Osteoblast (primary cell): ENCODE results near the gene CIROP. TPM values are rescaled to one million over a fixed set of nuclear protein-coding genes. Genes with fewer than 3 reads are reported as not detected.

Source experiments
- DNase-seq: peaks from one replicate; pipeline ENCODE4 v3.0.0; 2011; ENCODE audit warnings: low spot score, mixed read lengths; ENCODE audit not compliant: insufficient read length; ENCODE audit errors: missing footprints
- H2AFZ ChIP-seq: 2 replicates; pipeline ENCODE4 v1.6.0; 2011; ENCODE audit warnings: mild to moderate bottlenecking, low read length
- H3K27ac ChIP-seq: 2 replicates; pipeline ENCODE4 v1.5.1; 2011; ENCODE audit warnings: mild to moderate bottlenecking, low read depth, low read length, moderate library complexity
- H3K27me3 ChIP-seq: 2 replicates; pipeline ENCODE4 v1.6.0; 2012; ENCODE audit warnings: mild to moderate bottlenecking, control low read depth, inconsistent platforms, low read length, moderate library complexity; ENCODE audit not compliant: insufficient read depth
- H3K36me3 ChIP-seq: 2 replicates; pipeline ENCODE4 v1.5.1; 2011; ENCODE audit warnings: mild to moderate bottlenecking, low read length, control low read depth, moderate library complexity; ENCODE audit not compliant: insufficient read depth
- H3K4me1 ChIP-seq: 2 replicates; pipeline ENCODE4 v1.5.1; 2011; ENCODE audit warnings: mild to moderate bottlenecking, low read length, control low read depth, moderate library complexity; ENCODE audit not compliant: insufficient read depth
- H3K4me2 ChIP-seq: 2 replicates; pipeline ENCODE4 v1.6.0; 2011; ENCODE audit warnings: mild to moderate bottlenecking, low read length; ENCODE audit not compliant: insufficient read depth
- H3K4me3 ChIP-seq: fragments of 200-600 bp; sonication (generic); 3 replicates; pipeline ENCODE4 v1.5.1; 2012; ENCODE audit warnings: mild to moderate bottlenecking, low read length, inconsistent platforms; ENCODE audit not compliant: insufficient read depth
- H3K79me2 ChIP-seq: 2 replicates; pipeline ENCODE4 v1.6.0; 2012; ENCODE audit warnings: mild to moderate bottlenecking, low read length, control low read depth, inconsistent platforms; ENCODE audit not compliant: insufficient read depth
- H3K9me3 ChIP-seq: 2 replicates; pipeline ENCODE4 v1.5.1; 2011; ENCODE audit warnings: low read depth, low read length, control low read depth
- H4K20me1 ChIP-seq: 2 replicates; pipeline ENCODE4 v1.6.0; 2012; ENCODE audit warnings: mild to moderate bottlenecking, low read length, control low read depth; ENCODE audit not compliant: insufficient read depth
- CTCF ChIP-seq: IDR thresholded peaks from 2 replicates; pipeline ENCODE4 v1.5.1; 2011; ENCODE audit warnings: mild to moderate bottlenecking, low read depth, low read length, moderate library complexity; ENCODE audit errors: extremely low read depth
- total RNA-seq: library from RNA; depleted of rRNA; stranded (reverse); fragments of >200 nt; gene quantifications from 2 replicates; pipeline ENCODE4 v1.2.3, GENCODE V29; 2012

CIROP gene
- total RNA-seq, 1 donor, result not detected

- Histone ChIP-seq H3K27me3 (no peaks in the 10 kb centered on the region), H3K27ac (no peak overlapping the region), H3K4me1 (no peaks in the 10 kb centered on the region), H3K4me2 (no peak overlapping the region), H3K4me3 (no peak overlapping the region), H3K79me2 (peaks cover 6% of the 10 kb centered on the region), H2AFZ (no peak overlapping the region), H3K9me3 (no peaks in the 10 kb centered on the region), H3K36me3 (peaks cover 7% of the 10 kb centered on the region), H4K20me1 (peaks cover 6% of the 10 kb centered on the region)
- TF ChIP-seq CTCF, result no peak
- no peak for DNase-seq
These were observed 659 bp downstream of the CIROP start for GRCh38 chr14:23104070-23104590.

- Histone ChIP-seq H4K20me1 (peaks cover 12% of the 10 kb centered on the region), H3K79me2 (peaks cover 11% of the 10 kb centered on the region), H3K4me1 (no peaks in the 10 kb centered on the region), H3K4me3 (no peak overlapping the region), H3K9me3 (no peaks in the 10 kb centered on the region), H3K27me3 (no peaks in the 10 kb centered on the region), H3K27ac (no peak overlapping the region), H3K36me3 (peaks cover 12% of the 10 kb centered on the region), H3K4me2 (no peak overlapping the region), H2AFZ (no peak overlapping the region)
- TF ChIP-seq CTCF, result no peak
- no peak for DNase-seq
These were observed 1.2 kb downstream of the CIROP start for GRCh38 chr14:23103581-23103980.

- Histone ChIP-seq H3K4me2 (no peak overlapping the region), H3K79me2 (peaks cover 19% of the 10 kb centered on the region)
- TF ChIP-seq CTCF, result no peak
These were observed 2.0 kb downstream of the CIROP start for GRCh38 chr14:23102801-23103200.

GRCh38 chr14:23101986-23102625 is 2.7 kb downstream of the CIROP start:
- no peaks in the 10 kb centered on the region for H3K27me3 ChIP-seq
- H3K4me2 ChIP-seq, result no peak overlapping the region
- H3K4me3 ChIP-seq, result no peak overlapping the region
- H3K9me3 ChIP-seq, result no peaks in the 10 kb centered on the region
- H2AFZ ChIP-seq, result no peak overlapping the region
- no peak for TF ChIP-seq CTCF
- DNase-seq, result no peak
- peaks cover 24% of the 10 kb centered on the region for H3K36me3 ChIP-seq
- H3K79me2 ChIP-seq, result peaks cover 26% of the 10 kb centered on the region
- H3K4me1 ChIP-seq, result peaks cover 5% of the 10 kb centered on the region
- H4K20me1 ChIP-seq, result peaks cover 27% of the 10 kb centered on the region
- no peak overlapping the region for H3K27ac ChIP-seq

More at GRCh38 chr14:23102801-23103200, 2.0 kb downstream of the CIROP start:
- DNase-seq, result no peak
- H2AFZ ChIP-seq, result no peak overlapping the region
- H3K4me3 ChIP-seq, result no peak overlapping the region
- H3K9me3 ChIP-seq, result no peaks in the 10 kb centered on the region
- H3K27ac ChIP-seq, result no peak overlapping the region
- no peaks in the 10 kb centered on the region for H3K4me1 ChIP-seq
- peaks cover 20% of the 10 kb centered on the region for H4K20me1 ChIP-seq
- peaks cover 19% of the 10 kb centered on the region for H3K36me3 ChIP-seq
- H3K27me3 ChIP-seq, result no peaks in the 10 kb centered on the region
